Ecto neural progenitor cell (in vitro differentiated cells): ENCODE measurements around the gene HDAC4.

ENCODE experiments used
- DNase-seq: peaks from one replicate; pipeline ENCODE4 v3.0.0-alpha.2; 2018; ENCODE audit warnings: low spot score

The HDAC4 gene

GRCh38 chr2:239106314-239106908, 294.4 kb downstream of the HDAC4 start:
- DNase-seq, result peak; percentile 74

- DNase-seq, result no peak
Measured at GRCh38 chr2:239105234-239105633, 295.6 kb downstream of the HDAC4 start.

GRCh38 chr2:239104800-239105199, 296.0 kb downstream of the HDAC4 start:
- DNase-seq, result no peak

- DNase-seq, result no peak
Measured at GRCh38 chr2:239103125-239104098, 297.4 kb downstream of the HDAC4 start.

GRCh38 chr2:239102266-239102665, 298.6 kb downstream of the HDAC4 start:
- DNase-seq, result no peak

- no peak for DNase-seq
Measured at GRCh38 chr2:239101807-239102206, 299.0 kb downstream of the HDAC4 start.

GRCh38 chr2:239101071-239101470, 299.7 kb downstream of the HDAC4 start:
- no peak for DNase-seq

GRCh38 chr2:239099474-239099873, 301.3 kb downstream of the HDAC4 start:
- DNase-seq, result no peak

GRCh38 chr2:239098288-239098970, 302.4 kb downstream of the HDAC4 start:
- DNase-seq, result no peak

- no peak for DNase-seq
Measured at GRCh38 chr2:239097428-239097696, 303.5 kb downstream of the HDAC4 start.

GRCh38 chr2:239096676-239097427, 304.0 kb downstream of the HDAC4 start:
- no peak for DNase-seq

- DNase-seq, result no peak
Measured at GRCh38 chr2:239095460-239096081, 305.2 kb downstream of the HDAC4 start.

- DNase-seq, result no peak
Measured at GRCh38 chr2:239094867-239095266, 306.0 kb downstream of the HDAC4 start.

GRCh38 chr2:239093952-239094351, 306.9 kb downstream of the HDAC4 start:
- DNase-seq, result no peak

- no peak for DNase-seq
Measured at GRCh38 chr2:239093542-239093941, 307.3 kb downstream of the HDAC4 start.

- no peak for DNase-seq
Measured at GRCh38 chr2:239092571-239093294, 308.1 kb downstream of the HDAC4 start.

- no peak for DNase-seq
Measured at GRCh38 chr2:239089884-239090283, 310.9 kb downstream of the HDAC4 start.

GRCh38 chr2:239087046-239087710, 313.6 kb downstream of the HDAC4 start:
- no peak for DNase-seq

GRCh38 chr2:239086325-239087020, 314.3 kb downstream of the HDAC4 start:
- no peak for DNase-seq
